OCI-LY7 (cell line): ENCODE results near the gene ARV1.
"Not testable (repeated sequence)": the region's sequence is repeated elsewhere in the genome, so short reads cannot be mapped to it uniquely, and the experiment has no call there.

ENCODE experiments used
- EZH2phosphoT487 ChIP-seq: fragments of 200-600 bp; sonication (generic); IDR thresholded peaks from 2 replicates; pipeline ENCODE4 v1.6.1; 2018; ENCODE audit warnings: low read depth, borderline replicate concordance, mild to moderate bottlenecking, mixed run types, antibody characterized with exemption, low read length, moderate library complexity, mixed read lengths
- TF ChIP-seq, protein P1 (sequence below): fragments of 200-600 bp; sonication (generic); conservative IDR thresholded peaks from 2 replicates; pipeline ENCODE4 v1.5.1; 2014; ENCODE audit warnings: mild to moderate bottlenecking, antibody characterized with exemption, low read length, moderate library complexity, mixed read lengths

- TF ChIP-seq, protein P1, sequence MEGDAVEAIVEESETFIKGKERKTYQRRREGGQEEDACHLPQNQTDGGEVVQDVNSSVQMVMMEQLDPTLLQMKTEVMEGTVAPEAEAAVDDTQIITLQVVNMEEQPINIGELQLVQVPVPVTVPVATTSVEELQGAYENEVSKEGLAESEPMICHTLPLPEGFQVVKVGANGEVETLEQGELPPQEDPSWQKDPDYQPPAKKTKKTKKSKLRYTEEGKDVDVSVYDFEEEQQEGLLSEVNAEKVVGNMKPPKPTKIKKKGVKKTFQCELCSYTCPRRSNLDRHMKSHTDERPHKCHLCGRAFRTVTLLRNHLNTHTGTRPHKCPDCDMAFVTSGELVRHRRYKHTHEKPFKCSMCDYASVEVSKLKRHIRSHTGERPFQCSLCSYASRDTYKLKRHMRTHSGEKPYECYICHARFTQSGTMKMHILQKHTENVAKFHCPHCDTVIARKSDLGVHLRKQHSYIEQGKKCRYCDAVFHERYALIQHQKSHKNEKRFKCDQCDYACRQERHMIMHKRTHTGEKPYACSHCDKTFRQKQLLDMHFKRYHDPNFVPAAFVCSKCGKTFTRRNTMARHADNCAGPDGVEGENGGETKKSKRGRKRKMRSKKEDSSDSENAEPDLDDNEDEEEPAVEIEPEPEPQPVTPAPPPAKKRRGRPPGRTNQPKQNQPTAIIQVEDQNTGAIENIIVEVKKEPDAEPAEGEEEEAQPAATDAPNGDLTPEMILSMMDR: not testable (repeated sequence)
- not testable (repeated sequence) for TF ChIP-seq EZH2phosphoT487
These were observed 28.6 kb downstream of the ARV1 start for GRCh38 chr1:231007535-231007934.
